H1 (cell line): ENCODE measurements around the gene BLOC1S4.

ENCODE experiments used
- EZH2 ChIP-seq: fragments of 200-600 bp; sonication (generic); IDR thresholded peaks from 2 replicates; pipeline ENCODE4 v1.7.1; 2012; ENCODE audit warnings: low read depth, mild to moderate bottlenecking, moderate library complexity, low read length, inconsistent platforms; ENCODE audit not compliant: severe bottlenecking
- HDAC2 ChIP-seq, 2 experiments: fragments of 300-600 bp in 1 of 2; sonication (generic) in 1 of 2; IDR thresholded peaks; 2 replicates each; pipeline ENCODE4 v1.6.1; 2011 to 2012; ENCODE audit warnings: low read depth in 2 of 2, low read length in 2 of 2, mild to moderate bottlenecking in 2 of 2, moderate library complexity in 2 of 2, borderline replicate concordance in 1 of 2, inconsistent platforms in 1 of 2
- JUN ChIP-seq: IDR thresholded peaks from 2 replicates; pipeline ENCODE4 v1.6.1; 2011; ENCODE audit warnings: low read depth, mild to moderate bottlenecking, improper control_type of control experiment, low read length
- POLR2A ChIP-seq, 2 experiments: IDR thresholded peaks; 1 replicate in 1 of 2; 2 replicates in 1 of 2; pipeline ENCODE4 v1.6.1; 2011; ENCODE audit warnings: low read depth in 2 of 2, low read length in 2 of 2, mild to moderate bottlenecking in 2 of 2; ENCODE audit errors: control extremely low read depth in 1 of 2
- RAD21 ChIP-seq, 2 experiments: IDR thresholded peaks in 1 of 2; conservative IDR thresholded peaks in 1 of 2; 2 replicates each; pipeline ENCODE4 v1.6.1; 2011; ENCODE audit warnings: low read depth in 2 of 2, low read length in 2 of 2, improper control_type of control experiment in 1 of 2, inconsistent platforms in 1 of 2, mild to moderate bottlenecking in 1 of 2, moderate library complexity in 1 of 2
- TF ChIP-seq, protein P1 (sequence below), 3 experiments: IDR thresholded peaks; 1 replicate in 2 of 3; 2 replicates in 1 of 3; pipeline versions ENCODE4 v1.5.1 to v1.6.1; 2011; ENCODE audit warnings: low read length in 3 of 3, mild to moderate bottlenecking in 3 of 3, inconsistent platforms in 2 of 3, low read depth in 1 of 3, moderate library complexity in 1 of 3; ENCODE audit not compliant: insufficient read depth in 1 of 3; ENCODE audit errors: control extremely low read depth in 1 of 3

DNA sequence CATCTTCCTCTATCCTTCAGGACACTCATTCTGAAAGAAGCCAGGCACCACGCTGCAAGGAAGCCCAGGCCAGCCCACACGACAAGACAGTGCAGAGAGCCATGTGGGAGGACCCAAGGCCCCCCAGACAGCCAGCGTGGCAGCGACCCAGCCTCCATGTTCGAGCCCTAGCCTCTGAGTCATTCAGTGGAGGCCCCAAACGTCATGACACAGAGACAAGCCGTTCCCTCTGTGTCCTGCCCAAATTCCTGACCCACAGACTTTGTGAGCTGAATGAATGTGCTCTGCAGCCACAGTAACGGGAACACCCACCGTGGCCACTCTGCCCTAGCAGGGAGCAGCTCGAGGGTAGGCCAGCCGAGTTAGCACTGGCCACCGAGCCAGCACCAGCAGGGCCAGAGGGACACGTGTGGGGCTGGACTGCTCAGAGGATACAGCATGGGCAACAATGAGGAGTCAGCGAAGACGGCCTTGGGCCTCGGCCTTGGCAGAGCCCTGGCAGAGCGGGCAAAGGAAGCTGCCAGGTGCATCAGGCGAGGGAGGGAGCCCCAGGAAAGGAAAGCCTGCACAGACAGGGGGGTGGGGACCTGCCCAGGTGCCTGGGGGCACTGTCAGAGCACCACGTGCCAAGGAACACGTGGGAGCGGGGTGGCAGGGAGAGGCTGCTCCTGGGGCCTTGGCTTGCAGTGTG lies 8.6 kb downstream of the BLOC1S4 start:
- no peak for TF ChIP-seq RAD21 (IDR thresholded peaks at IDR 0.05 in 1 of 2, conservative IDR thresholded peaks at IDR 0.05 in 1 of 2; ENCODE audit: low read depth in 2 of 2, low read length in 2 of 2)
- no peak for TF ChIP-seq JUN
- TF ChIP-seq HDAC2 (IDR thresholded peaks at IDR 0.05; ENCODE audit: borderline replicate concordance in 1 of 2, low read depth in 2 of 2, low read length in 2 of 2), result no peak
- TF ChIP-seq, protein P1, sequence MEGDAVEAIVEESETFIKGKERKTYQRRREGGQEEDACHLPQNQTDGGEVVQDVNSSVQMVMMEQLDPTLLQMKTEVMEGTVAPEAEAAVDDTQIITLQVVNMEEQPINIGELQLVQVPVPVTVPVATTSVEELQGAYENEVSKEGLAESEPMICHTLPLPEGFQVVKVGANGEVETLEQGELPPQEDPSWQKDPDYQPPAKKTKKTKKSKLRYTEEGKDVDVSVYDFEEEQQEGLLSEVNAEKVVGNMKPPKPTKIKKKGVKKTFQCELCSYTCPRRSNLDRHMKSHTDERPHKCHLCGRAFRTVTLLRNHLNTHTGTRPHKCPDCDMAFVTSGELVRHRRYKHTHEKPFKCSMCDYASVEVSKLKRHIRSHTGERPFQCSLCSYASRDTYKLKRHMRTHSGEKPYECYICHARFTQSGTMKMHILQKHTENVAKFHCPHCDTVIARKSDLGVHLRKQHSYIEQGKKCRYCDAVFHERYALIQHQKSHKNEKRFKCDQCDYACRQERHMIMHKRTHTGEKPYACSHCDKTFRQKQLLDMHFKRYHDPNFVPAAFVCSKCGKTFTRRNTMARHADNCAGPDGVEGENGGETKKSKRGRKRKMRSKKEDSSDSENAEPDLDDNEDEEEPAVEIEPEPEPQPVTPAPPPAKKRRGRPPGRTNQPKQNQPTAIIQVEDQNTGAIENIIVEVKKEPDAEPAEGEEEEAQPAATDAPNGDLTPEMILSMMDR (IDR thresholded peaks at IDR 0.05; ENCODE audit: control extremely low read depth in 1 of 3, insufficient read depth in 1 of 3, low read depth in 1 of 3, low read length in 3 of 3), result no peak
- no peak for TF ChIP-seq EZH2
- no peak for TF ChIP-seq POLR2A (IDR thresholded peaks at IDR 0.05; ENCODE audit: control extremely low read depth in 1 of 2, low read depth in 2 of 2, low read length in 2 of 2)
